Skin of body (tissue), 2 donors: ENCODE measurements around the gene PPP1R18. TPM values are rescaled to one million over a fixed set of nuclear protein-coding genes. Genes with fewer than 3 reads are reported as not detected.
"Not testable (repeated sequence)": the region's sequence is repeated elsewhere in the genome, so short reads cannot be mapped to it uniquely, and the experiment has no call there.

Experiments
- DNase-seq: peaks from one replicate; lab custom pipeline; 2025; lab: John Stamatoyannopoulos, UW
- total RNA-seq: library from RNA; depleted of rRNA; stranded (reverse); fragments of >200 nt; gene quantifications from one replicate; pipeline ENCODE4 v1.2.3, GENCODE V29; 2014

The PPP1R18 gene
- total RNA-seq, 1 donor from 2014 or later, result 22.2 TPM

DNA sequence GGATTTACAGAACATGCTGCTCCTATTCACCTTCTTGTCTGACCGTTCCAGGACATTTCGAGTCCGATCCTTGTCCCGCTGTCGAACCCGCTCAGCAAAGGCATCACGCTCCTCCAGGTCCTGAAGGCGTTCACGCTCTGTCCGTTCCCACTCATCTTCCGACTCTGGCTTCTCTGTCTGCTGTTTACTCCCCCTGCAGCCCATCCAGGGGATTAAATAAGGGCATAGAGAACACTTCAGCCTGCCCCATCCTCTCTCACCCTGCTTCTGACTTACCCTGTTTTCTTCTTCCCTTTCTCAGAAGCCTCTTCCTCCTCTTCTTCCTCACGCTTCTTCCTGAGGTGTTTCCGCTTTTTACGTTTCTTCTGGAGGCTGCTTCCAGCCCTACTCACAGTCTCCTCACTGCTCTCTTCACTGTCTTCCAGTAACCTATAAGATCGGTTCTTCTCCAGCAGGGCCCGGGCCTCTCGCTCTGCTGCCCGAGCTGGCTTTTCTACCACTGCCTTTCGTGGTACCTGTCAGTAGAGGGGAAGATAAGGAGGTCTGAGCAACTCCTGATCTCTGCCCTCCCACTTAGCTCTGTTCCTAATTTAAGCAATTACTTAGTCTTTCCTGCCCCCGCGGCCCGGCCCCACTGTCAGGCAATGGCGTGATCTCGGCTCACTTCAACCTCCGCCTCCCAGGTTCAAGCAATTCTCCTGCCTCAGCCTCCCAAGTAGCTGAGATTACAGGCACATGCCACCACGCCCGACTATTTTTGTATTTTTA is 15.5 kb downstream of the PPP1R18 start:
- no peak for DNase-seq

DNA sequence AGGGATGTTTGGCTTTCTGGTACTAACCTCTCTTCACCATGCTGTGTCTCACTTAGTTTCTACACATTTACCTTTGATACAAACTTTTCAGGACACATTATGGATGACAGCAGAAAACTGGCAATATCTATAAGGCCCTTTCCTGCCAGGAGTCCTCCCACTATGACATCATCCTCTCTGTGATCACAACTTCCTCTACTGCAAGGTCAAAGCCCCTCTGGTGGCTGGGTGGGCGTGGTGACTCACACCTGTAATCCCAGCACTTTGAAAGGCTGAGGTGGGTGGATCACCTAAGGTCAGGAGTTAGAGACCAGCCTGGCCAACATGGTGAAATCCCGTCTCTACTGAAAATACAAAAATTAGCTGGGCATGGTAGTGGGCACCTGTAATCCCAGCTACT is 20.1 kb downstream of the PPP1R18 start:
- DNase-seq, result not testable (repeated sequence)

DNA sequence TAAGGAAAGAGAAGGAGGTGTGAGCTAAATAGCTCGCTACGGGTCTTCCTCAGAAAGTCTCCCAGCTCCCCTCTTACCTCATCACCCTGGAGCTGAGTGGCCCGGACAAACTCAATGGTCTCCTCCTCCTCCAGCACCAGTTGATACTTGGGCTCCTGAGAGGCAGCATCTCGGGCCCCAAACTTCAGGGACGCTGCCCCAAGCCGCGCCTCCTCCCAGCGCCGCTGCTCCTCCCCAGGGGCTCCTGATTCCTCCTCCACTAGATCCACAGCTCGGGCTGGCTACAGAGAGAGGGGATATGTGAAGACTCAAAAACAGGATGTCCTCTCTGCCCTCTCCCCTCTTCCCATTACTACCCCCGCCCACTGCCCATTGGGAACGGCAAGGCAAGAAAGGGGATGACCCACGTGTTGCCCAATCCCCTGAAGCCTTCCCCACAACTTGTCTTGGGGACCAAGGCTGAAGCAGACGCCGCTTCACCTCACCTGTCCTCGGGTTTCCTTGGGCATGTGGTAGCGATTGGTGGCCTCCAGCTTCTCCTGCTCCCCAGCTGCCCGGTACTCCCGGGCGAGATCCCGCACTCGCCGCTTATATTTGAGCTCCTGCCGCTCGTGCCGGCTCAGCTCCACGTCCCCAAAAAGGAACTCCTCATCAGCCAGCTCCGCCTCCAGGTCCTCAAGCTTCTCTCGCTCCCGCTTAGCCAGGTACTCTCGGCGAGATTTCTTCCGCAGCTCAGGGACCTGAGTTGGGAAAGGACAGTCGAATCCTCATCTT is 21.3 kb downstream of the PPP1R18 start:
- DNase-seq, result no peak

DNA sequence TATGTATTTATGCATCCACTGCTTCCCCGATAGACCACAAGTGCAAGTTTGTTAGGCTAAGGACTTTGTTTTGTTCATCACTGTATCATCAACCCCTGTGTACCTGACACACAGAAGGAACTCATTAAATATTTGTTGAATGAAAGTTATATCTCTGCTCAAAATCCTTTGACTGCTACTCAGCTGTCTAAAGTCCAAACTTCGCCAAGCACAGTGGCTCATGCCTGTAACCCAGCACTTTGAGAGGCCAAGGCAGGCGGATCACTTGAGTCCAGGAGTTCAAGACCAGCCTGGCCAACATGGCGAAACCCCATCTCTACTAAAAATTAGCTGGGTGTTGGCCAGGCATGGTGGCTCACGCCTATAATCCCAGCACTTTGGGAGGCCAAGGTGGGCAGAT is 28.5 kb downstream of the PPP1R18 start:
- not testable (repeated sequence) for DNase-seq

DNA sequence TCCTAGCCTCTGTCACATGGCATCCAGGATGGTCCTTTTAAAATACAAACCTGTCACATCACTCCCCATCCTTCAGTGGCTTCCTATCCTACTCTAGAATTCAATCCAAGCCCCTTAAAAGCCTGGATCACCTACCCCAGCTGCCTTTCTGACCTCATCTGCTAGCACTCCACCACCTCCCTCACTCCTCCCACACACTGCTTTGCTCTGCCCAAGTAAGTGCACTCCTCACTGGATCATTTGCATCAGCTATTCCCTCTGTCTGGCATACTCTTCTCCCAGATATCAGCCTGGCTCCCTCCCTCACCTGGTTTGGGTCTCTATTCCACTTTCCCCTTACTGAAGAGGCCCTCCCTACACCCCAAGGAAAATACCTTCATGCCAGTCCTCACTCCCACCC is 29.0 kb downstream of the PPP1R18 start:
- DNase-seq, result no peak

DNA sequence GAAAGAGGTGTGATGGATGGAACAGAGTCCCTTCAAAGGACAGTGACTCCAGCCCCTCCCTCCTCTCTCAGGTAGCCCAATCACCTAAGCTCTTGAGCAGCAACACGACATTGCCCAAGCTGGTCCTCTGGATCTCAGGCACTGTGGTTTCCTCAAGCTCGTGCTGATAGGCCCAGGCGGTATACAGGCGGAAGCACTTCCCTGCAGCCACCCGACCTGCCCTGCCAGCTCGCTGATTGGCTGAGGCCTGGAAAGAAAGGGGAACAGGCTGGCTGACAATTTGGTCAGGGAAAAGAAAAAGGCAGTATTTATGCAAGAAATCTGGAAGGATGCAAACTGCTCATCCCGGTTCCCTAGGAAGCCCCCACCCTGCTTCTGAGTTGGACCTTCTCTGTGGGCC is 29.9 kb downstream of the PPP1R18 start:
- no peak for DNase-seq

DNA sequence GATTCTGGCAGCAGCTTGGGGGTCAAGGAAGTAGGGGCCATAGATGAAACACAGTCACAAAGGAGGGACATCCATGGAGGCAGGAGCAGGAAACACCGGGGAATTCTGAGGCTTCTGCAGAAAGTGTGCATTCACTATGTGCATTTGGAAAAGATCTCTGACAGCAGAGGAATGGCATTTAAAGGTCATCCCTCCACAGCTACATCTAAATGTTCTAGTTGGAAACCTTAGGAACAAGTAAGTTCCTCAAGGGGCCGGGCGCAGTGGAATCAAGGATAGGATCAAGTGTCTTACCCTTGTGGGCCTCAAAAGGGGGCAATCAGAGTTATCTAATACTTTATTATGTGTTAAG is 30.7 kb downstream of the PPP1R18 start:
- DNase-seq, result no peak

DNA sequence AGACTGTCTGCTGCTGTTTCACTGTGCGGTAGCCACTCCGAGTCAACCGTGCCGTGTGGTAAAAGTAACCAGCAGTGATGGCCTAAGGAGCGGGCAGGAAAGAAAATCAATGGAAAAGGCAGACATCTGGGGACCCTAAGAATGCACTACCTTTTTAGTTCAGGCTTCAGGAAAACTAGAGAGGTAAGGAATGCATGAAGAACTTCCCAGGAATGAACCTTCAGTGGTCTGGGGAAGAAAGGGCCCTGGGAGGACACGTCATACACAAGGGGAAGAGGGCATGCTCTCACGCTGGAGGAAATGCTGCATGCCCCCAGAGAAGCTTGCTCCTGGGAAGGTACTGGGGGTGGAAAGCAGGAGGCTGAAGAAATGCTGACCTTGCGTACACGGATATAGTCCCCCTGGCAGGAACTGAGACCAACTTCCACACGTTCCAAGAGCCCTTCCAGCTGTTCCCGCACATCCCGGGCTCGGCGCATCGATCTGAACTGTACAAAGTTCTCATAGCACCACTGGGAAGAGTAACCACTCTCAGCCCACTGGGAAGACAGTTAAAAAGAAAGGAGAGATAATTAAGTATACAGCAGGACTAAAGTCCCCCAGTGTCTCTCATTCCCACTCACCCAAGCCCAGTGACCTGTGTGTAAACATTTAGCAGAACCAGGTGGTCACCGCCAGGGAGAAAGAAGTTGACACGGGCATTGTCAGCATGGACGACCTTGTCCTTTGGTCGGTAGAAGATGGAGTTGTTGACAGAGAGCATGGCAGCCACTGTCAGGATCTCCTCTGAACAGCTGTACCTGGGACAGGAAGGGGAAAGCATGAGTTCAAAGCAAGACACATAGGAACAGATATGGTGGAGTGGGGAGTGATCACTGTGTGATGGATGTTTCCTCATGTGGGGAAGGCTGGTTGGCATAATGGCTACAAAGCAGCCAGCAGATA is 31.4 kb downstream of the PPP1R18 start:
- DNase-seq, result no peak

DNA sequence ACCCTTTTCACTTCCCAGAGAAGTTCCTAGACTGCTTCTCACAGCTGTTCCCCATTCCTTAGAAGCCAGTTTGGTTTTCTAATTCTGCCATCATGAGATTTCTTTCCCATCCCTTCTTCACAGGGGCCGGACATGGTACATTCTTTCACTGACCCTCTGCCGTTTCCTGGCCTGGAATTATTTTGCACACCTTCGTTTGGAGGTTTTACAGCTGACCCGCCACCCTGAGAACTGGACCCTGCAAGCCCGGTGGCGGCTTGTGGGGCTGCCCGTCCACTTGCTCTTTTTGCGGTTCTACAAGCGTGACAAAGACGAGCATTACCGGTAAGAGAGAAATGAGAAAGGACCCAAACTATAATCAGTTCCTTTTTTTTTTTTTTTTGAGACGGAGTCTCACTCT is 35.3 kb downstream of the PPP1R18 start:
- DNase-seq, result no peak

DNA sequence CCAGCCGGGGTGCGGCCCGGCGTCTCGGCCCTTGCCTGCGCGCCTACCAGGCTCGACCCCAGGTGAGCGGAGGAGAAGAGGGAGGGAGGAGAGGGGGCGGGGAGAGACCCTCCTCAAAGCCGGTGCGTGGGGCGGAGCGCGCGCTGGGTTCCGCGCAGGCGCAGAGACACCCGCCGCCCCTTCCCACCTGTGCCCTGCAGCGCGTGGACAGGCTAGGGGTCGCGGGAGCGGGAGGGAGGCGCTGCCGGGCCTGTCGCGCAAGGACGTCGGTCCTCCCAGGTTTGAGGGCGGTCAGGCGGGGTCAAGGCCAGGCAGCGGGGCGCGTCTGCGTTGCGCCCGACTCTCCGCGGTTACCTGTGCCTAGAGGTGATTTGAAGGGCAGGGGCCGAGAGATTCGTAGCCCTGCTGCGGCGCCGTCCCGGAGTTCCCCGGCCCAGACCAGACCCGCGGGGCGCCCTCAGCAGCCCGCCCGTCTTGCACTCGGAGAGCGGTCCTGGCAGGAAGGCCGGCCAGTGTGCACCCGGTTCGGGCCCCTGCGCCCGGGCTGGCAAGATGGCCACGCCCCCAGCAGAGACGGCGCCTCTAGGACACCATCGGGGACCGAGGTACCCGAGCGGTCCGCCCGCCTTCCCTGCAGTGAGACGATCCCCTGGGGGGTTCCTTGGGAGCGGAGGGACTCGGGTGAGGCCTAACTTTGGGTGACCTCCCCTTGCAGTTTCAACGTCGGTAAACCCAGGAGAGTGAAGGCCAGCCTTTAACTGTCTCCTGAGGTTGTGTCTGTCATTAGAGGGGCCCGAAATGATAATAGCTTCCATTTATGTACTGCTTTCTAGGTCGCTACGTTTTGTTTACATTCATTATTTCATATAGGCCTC is 39.0 kb downstream of the PPP1R18 start:
- peak; percentile 21 for DNase-seq

DNA sequence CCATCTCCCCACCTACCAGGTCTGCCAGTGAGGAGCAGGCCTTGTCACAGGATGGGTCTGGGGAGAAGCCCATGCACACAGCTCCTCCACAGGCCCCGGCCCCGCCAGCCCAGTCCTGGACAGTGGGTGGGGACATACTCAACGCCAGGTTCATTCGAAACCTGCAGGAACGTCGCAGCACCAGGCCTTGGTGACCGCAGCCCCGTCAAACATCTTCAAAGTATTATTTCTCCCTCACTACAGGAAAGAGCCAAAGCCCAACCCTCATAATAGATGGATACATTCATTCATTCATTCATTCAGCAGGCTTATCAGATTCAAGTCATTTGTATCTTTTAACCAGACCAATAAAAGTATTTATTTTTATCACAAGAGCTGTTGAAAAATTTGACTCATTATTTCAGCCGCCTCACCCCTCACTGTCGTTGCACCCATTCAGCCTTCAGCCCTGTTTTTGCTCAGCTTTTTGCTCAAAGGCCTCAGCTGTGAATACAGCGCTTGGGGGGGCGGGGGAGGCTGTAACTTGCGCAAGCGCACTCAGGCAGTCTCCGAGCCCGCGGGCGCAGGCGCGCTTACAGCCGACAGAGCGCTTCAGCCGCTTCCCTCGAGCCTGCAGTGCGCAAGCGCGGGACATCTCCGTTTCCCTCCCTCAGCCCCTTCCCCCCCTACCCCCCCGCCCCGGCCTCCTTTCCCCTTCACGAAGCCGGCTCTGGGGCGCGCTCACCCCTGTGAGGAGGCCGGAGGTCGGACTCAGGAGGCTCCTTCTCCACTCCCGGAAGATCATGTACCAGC is 39.8 kb downstream of the PPP1R18 start, which contains the start of gene C6orf136:
Gene C6orf136 (plus strand): TSS at position 684 of the 792 bp plus-strand sequence. CDS start 99 bp downstream, at position 783.
- peak; percentile 87 for DNase-seq

DNA sequence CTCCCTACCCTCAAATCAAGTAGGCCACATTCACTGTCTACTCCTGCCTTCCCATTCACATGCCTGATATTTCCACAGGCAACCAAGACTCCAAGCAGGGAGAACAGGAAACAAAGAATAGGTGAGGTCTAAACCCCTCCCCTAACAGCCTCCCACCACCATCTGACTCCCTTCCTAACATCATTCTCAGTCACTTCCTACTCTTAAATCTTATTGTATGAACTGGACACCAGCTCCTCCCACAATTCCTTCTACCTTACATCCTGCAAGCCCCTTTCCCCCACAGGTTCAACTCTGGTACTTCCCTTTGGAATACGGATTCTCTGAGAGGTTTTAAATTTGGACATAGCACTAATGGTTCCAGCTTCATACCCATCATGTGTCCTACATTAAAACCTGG is 40.5 kb downstream of the PPP1R18 start:
- DNase-seq, result no peak

DNA sequence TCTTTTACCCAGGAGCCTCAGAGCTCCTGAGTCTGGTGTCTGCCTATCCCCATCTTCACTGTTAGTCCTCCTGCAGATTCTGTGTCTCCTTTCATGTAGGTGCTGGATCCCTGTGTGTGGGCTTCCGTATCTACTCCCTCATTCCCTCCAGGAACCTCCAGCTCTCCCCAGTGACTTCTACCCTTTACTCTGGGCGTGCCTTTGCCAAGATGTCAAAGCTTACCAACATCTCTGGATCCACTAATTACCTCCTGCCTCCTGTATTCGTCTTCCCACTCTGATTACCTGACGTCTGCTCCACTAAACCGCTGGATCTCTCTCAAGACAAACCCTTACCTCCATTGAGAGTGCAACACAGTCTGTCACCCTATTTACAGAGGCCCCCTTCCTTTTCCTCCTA is 41.7 kb downstream of the PPP1R18 start:
- DNase-seq, result no peak

DNA sequence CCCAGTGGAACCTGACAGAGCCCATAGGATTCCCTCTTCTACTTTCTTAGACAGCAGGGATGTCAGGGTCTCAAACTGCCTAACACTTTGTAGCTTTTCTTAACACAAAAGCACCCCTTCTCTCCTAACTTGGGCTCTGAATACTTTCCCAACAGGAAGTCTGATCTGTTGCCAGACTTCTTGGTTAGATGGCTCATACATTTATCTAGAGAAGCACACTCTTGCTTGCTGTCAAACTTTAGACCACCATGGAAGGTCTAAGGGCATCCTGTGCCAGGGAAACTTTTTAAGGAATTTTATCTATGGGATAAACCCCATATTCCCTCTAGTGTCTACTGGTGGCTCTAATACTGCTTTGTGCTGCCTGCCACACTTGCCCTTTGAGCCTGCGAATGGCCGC is 42.8 kb downstream of the PPP1R18 start:
- DNase-seq, result no peak

DNA sequence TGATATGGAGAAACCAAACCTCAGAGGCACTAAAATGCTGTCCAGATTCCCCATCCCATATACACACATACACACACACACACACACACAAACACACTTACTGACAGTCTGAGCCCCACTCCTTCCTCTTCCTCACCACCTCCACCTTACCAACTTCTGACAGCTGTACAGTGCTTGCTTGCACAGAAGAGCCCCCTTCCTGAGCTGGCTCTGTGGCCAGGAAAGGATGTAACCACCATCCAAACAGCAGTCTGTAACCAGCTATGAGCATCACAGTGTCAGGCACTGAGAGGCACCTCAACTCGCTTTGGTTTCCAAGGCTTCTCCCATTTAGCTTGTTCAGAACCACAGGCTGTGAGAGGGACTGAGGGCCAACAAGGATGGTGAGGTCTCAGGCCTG is 45.4 kb downstream of the PPP1R18 start:
- no peak for DNase-seq

DNA sequence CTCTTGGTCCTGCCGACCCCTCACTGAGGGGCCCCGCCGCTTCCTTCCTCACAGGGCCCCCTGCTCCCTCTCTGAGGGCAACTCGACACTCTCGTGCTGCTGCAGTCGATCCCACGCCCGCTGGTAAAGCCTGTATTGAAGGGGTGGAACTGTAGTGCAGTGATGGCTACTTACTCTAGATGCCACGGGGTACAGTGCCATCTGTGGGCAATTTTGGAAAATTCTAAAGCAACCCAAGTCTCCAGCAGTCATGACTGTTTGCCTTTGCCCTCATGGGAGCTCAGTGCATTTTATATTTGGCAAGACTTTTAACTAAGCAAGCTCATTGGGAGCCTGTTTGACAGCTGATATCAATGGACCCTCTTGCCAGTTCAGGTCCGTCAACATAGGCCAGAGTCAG is 46.0 kb downstream of the PPP1R18 start:
- no peak for DNase-seq

DNA sequence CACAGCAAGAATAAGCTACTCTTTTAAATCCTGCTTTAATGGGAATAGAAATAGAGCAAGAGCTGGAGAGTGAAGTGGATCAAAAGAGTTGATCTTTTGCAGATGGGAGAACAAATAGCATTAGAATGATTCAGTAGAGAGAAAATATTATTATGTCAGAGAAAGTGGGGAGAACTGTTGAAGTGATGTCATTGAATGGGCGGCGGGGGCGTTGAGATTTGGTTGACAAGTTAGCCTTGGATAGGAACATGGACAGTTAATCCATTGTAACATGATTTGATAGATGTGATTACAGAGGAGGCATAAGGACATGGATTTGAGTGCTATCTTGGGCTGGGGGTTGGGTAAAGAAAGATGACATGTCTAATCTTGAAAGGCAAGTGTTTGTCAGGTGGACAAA is 50.6 kb downstream of the PPP1R18 start:
- no peak for DNase-seq

DNA sequence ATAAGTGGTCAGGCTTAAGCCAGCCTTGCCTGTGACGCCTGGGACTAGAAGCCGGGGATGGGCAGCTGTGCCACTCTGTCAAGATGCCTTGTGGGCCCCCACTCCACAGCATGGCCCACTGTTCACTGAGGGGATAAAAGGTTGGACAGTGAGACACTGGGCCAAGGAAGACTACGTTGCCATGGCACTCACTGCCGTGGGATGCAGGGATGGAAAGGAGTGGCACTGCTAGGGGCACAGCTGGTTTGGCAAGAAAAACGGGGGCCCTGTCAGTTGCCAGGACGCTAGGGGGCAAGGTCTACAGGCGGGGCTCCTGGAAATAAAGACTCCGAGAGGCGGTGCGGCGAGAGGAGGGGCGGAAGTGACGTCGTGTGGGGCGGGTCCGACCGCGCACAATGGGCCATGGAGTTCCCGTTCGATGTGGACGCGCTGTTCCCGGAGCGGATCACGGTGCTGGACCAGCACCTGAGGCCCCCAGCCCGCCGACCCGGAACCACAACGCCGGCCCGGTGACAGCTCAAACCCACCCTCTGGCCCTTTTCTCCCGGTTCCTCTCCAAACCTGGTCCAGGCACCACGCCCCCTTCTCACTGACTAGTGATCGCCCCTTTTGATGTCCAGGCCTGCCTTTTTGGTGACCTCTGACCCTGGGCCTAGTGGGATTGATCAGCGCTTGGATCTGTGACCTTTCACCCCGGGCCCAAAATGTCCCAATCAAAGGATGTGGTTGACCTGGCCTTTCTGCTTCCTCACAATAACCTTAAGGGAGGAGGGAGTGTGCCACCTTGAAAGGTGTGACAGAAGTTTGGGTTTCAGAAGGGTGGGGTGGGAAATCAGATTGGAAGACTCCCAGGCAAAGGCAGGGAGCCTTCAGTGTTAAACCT is 59.7 kb downstream of the PPP1R18 start, which contains the start of gene ATAT1:
Gene ATAT1 (plus strand): TSS at position 391 of the 883 bp plus-strand sequence.
- DNase-seq, result peak; percentile 63
